Psoas muscle (tissue), 8 donors: Measurements from ENCODE around the gene PTTG2. TPM values are rescaled to one million over a fixed set of nuclear protein-coding genes. Genes with fewer than 3 reads are reported as not detected.

Source experiments
- ATAC-seq, 4 donors: fragments of 200-7000 bp; cut with Tn5 transposase; one replicate each; pipeline ENCODE4 v1.9.1; 2020; ENCODE audit warnings: moderate library complexity in 3 of 4, mild to moderate bottlenecking in 2 of 4
- DNase-seq, 2 donors: peaks; one replicate each; pipeline ENCODE4 v3.0.0-alpha.2; 2020
- H3K27ac ChIP-seq: fragments of 200-600 bp; one replicate; pipeline ENCODE4 v1.8.0; 2022
- H3K27me3 ChIP-seq, 3 donors: fragments of 200-600 bp in 1 of 3; one replicate each; pipeline versions ENCODE4 v1.6.1 to v1.8.0; 2013 to 2022; ENCODE audit warnings: low read length in 2 of 3, mild to moderate bottlenecking in 2 of 3, moderate library complexity in 1 of 3; ENCODE audit not compliant: insufficient read depth in 3 of 3
- H3K36me3 ChIP-seq, 2 donors: fragments of 200-600 bp in 1 of 2; one replicate each; pipeline versions ENCODE4 v1.6.1 to v1.8.0; 2013 to 2022; ENCODE audit warnings: low read depth in 1 of 2, mild to moderate bottlenecking in 1 of 2, moderate library complexity in 1 of 2; ENCODE audit not compliant: insufficient read depth in 1 of 2
- H3K4me1 ChIP-seq: fragments of 200-600 bp; one replicate; pipeline ENCODE4 v1.8.0; 2022
- H3K4me3 ChIP-seq: fragments of 200-600 bp; one replicate; pipeline ENCODE4 v1.8.0; 2022; ENCODE audit warnings: mild to moderate bottlenecking
- H3K9me3 ChIP-seq: fragments of 200-600 bp; one replicate; pipeline ENCODE4 v1.8.0; 2022
- CTCF ChIP-seq: fragments of 200-600 bp; IDR thresholded peaks from one replicate; pipeline ENCODE4 v1.8.0; 2022; ENCODE audit warnings: antibody characterized with exemption
- WGBS, 3 donors: extraction: QIAGEN DNeasy Blood & Tissue Kit; methylation state at CpG; one replicate each; pipeline versions ENCODE4 v1.1.6 to v1.1.7; 2013; 5-methylcytosine and 5-hydroxymethylcytosine counted together
- intact Hi-C, 2 donors: fragments of 100-400 bp; cut with DNase I; formaldehyde crosslinking; loops; one replicate each; pipeline versions ENCODE4 v1.11.0 to v1.14.2; 2022
- polyA plus RNA-seq, 3 donors: library from polyadenylated mRNA; stranded (reverse); fragments of 200-250 nt; gene quantifications; one replicate each; pipeline ENCODE4 v1.2.3, GENCODE V29; 2013
- total RNA-seq, 4 donors: library from RNA; stranded (reverse); fragmentation: NEBNext Ultra II Directional in 2 of 4; extraction: Animal tissue kit (Norgen Biotek cat#: 25700) in 2 of 4; gene quantifications; one replicate each; pipeline versions ENCODE4 v1.2.1 to v1.2.4, GENCODE V29; 2021 to 2023
- donor health status: healthy with polysubstance abuse.
- donor health status: DM: no; HTN: no; CAD: no; lungs with moderate emphysema.
- donor health status: Bipolar disorder and iron deficiency.
- donor health status: healthy.
- donor health status: DM: yes; HTN: yes; CAD: no.
- donor health status: DM: no; HTN: no; CAD: no.
- donor health status: DM: no; HTN: no; CAD: no.
- donor health status: DM: yes; HTN: yes; CAD: no.

The PTTG2 gene
- total and polyA plus RNA-seq, 7 donors, result 0.10 to 3.9 (median 0.69) TPM; not detected in 3

GRCh38 chr4:37924946-37925345, 35.3 kb upstream of the PTTG2 start:
- 47 to 68% (median 66%) methylated on average over 7 of the region's 7 CpGs for WGBS, 3 donors
- DNase-seq, result peak in 1 of 2 donors; percentile 62

GRCh38 chr4:37927434-37927833, 32.8 kb upstream of the PTTG2 start:
- no peak for ATAC-seq

More at GRCh38 chr4:37924946-37925345, 35.3 kb upstream of the PTTG2 start:
- Histone ChIP-seq H3K4me1 (peaks cover 12% of the 10 kb centered on the region), H3K4me3 (no peak overlapping the region), H3K27ac (no peak overlapping the region), H3K9me3 (no peaks in the 10 kb centered on the region), H3K27me3 (no peaks in the 10 kb centered on the region), H3K36me3 (no peaks in the 10 kb centered on the region)
- TF ChIP-seq CTCF, result no peak
- peak in 2 of 4 donors; percentile 69 to 70 for ATAC-seq
- intact Hi-C loops, result no loop called here

GRCh38 chr4:37928426-37929416, 31.5 kb upstream of the PTTG2 start:
- Histone ChIP-seq H3K27me3 (no peaks in the 10 kb centered on the region), H3K36me3 (no peaks in the 10 kb centered on the region), H3K4me3 (no peak overlapping the region), H3K4me1 (peaks cover 30% of the 10 kb centered on the region), H3K9me3 (no peaks in the 10 kb centered on the region), H3K27ac (no peak overlapping the region)
- ATAC-seq, result no peak
- no peak for TF ChIP-seq CTCF
- WGBS, 3 donors, result 37 to 62% (median 45%) methylated on average over 12 of the region's 12 CpGs
- intact Hi-C loops, result no loop called here
- no peak for DNase-seq

More at GRCh38 chr4:37927434-37927833, 32.8 kb upstream of the PTTG2 start:
- no peak for DNase-seq
- intact Hi-C loops, result no loop called here
- H3K4me1 ChIP-seq, result peaks cover 21% of the 10 kb centered on the region
- no peak for TF ChIP-seq CTCF
- WGBS, 3 donors, result 78 to 84% (median 84%) methylated on average over 4 of the region's 4 CpGs
- no peaks in the 10 kb centered on the region for H3K9me3 ChIP-seq
- no peaks in the 10 kb centered on the region for H3K36me3 ChIP-seq
- no peaks in the 10 kb centered on the region for H3K27me3 ChIP-seq
- H3K4me3 ChIP-seq, result no peak overlapping the region
- no peak overlapping the region for H3K27ac ChIP-seq

- no peaks in the 10 kb centered on the region for H3K36me3 ChIP-seq
- H3K4me1 ChIP-seq, result peaks cover 56% of the 10 kb centered on the region
- intact Hi-C loops, result loop anchor here (5.0 kb wide), 1 partner anchor 42 kb away; the partner anchor contains the start of gene TBC1D1 (in 2 of the 2)
- WGBS, 3 donors, result 36 to 46% (median 37%) methylated on average over 8 of the region's 8 CpGs
- peak; percentile 61 to 92 for DNase-seq
- ATAC-seq, result peak; percentile 88 to 94 (median 90)
- no peak overlapping the region for H3K4me3 ChIP-seq
- peaks cover 3% of the 10 kb centered on the region for H3K9me3 ChIP-seq
- no peaks in the 10 kb centered on the region for H3K27me3 ChIP-seq
- H3K27ac ChIP-seq, result peak overlapping the region; percentile 88
- no peak for TF ChIP-seq CTCF
Observed at GRCh38 chr4:37934096-37934495, 26.1 kb upstream of the PTTG2 start.
